Measurements from ENCODE around the gene TRIO.
A peak's percentile ranks its signal among the peaks of the same experiment; 100 is the strongest.
"Not testable (repeated sequence)": the region's sequence is repeated elsewhere in the genome, so short reads cannot be mapped to it uniquely, and the experiment has no call there.

TRIO gene

GRCh38 chr5:14142827-14143545 lies at the start of gene TRIO:
TSS of gene TRIO (plus strand) at chr5:14143342. CDS start at chr5:14143726, 384 bp downstream.
- DNase-seq (ENCODE audit: insufficient read length, low spot score) (peak; percentile 96), FAIRE-seq (peak; percentile 43)
- TF ChIP-seq POLR2A (IDR thresholded peaks at IDR 0.05; ENCODE audit: low read depth, low read length), result peak; percentile 54

- not testable (repeated sequence) for DNase-seq (ENCODE audit: insufficient read length, low spot score); FAIRE-seq
Measured at GRCh38 chr5:14097380-14097779, 45.8 kb upstream of the TRIO start.

GRCh38 chr5:14097998-14098471 lies 45.1 kb upstream of the TRIO start:
- FAIRE-seq (peak; percentile 50), DNase-seq (ENCODE audit: insufficient read length, low spot score) (no peak)
- no peak for TF ChIP-seq POLR2A (IDR thresholded peaks at IDR 0.05; ENCODE audit: low read depth, low read length)

GRCh38 chr5:14100281-14100680 lies 42.9 kb upstream of the TRIO start:
- no peak for TF ChIP-seq POLR2A (IDR thresholded peaks at IDR 0.05; ENCODE audit: low read depth, low read length)
- no peak for DNase-seq (ENCODE audit: insufficient read length, low spot score)
- FAIRE-seq, result no peak

GRCh38 chr5:14101922-14102321 lies 41.2 kb upstream of the TRIO start:
- DNase-seq (ENCODE audit: insufficient read length, low spot score) (no peak), FAIRE-seq (no peak)
- TF ChIP-seq POLR2A (IDR thresholded peaks at IDR 0.05; ENCODE audit: low read depth, low read length), result no peak

- FAIRE-seq, result no peak
- no peak for DNase-seq (ENCODE audit: insufficient read length, low spot score)
Measured at GRCh38 chr5:14102666-14103065, 40.5 kb upstream of the TRIO start.

GRCh38 chr5:14105718-14106410 lies 37.3 kb upstream of the TRIO start:
- FAIRE-seq (peak; percentile 94), DNase-seq (ENCODE audit: insufficient read length, low spot score) (peak; percentile 67)
- no peak for TF ChIP-seq POLR2A (IDR thresholded peaks at IDR 0.05; ENCODE audit: low read depth, low read length)

More at GRCh38 chr5:14102666-14103065, 40.5 kb upstream of the TRIO start:
- TF ChIP-seq POLR2A (IDR thresholded peaks at IDR 0.05; ENCODE audit: low read depth, low read length), result no peak

GRCh38 chr5:14107536-14107935 lies 35.6 kb upstream of the TRIO start:
- DNase-seq (ENCODE audit: insufficient read length, low spot score) (no peak), FAIRE-seq (no peak)
- TF ChIP-seq POLR2A (IDR thresholded peaks at IDR 0.05; ENCODE audit: low read depth, low read length), result no peak

- DNase-seq (ENCODE audit: insufficient read length, low spot score) (peak; percentile 69), FAIRE-seq (no peak)
- no peak for TF ChIP-seq POLR2A (IDR thresholded peaks at IDR 0.05; ENCODE audit: low read depth, low read length)
Measured at GRCh38 chr5:14108170-14108996, 34.8 kb upstream of the TRIO start.

- no peak for TF ChIP-seq POLR2A (IDR thresholded peaks at IDR 0.05; ENCODE audit: low read depth, low read length)
- DNase-seq (ENCODE audit: insufficient read length, low spot score) (peak; percentile 40), FAIRE-seq (peak; percentile 96)
Measured at GRCh38 chr5:14109041-14109747, 33.9 kb upstream of the TRIO start.

- FAIRE-seq (peak; percentile 45), DNase-seq (ENCODE audit: insufficient read length, low spot score) (no peak)
- TF ChIP-seq POLR2A (IDR thresholded peaks at IDR 0.05; ENCODE audit: low read depth, low read length), result no peak
Measured at GRCh38 chr5:14109771-14110170, 33.4 kb upstream of the TRIO start.

GRCh38 chr5:14110196-14110595 lies 32.9 kb upstream of the TRIO start:
- FAIRE-seq (no peak), DNase-seq (ENCODE audit: insufficient read length, low spot score) (no peak)
- TF ChIP-seq POLR2A (IDR thresholded peaks at IDR 0.05; ENCODE audit: low read depth, low read length), result no peak

GRCh38 chr5:14110680-14111079 lies 32.5 kb upstream of the TRIO start:
- DNase-seq (ENCODE audit: insufficient read length, low spot score), result peak; percentile 36
- TF ChIP-seq POLR2A (IDR thresholded peaks at IDR 0.05; ENCODE audit: low read depth, low read length), result no peak
- peak; percentile 64 for FAIRE-seq
